Measurements from ENCODE around the gene C11orf54. TPM values are rescaled to one million over a fixed set of nuclear protein-coding genes. Genes with fewer than 3 reads are reported as not detected.

Gene C11orf54
- total and polyA plus RNA-seq, 10 of the 15 experiments (the other 5 are each of a cell fraction or from before 2014, with no cell fraction given) = 15.1 to 32.3 (median 26.8) TPM

GRCh38 chr11:93747122-93747521 lies 5.7 kb downstream of the C11orf54 start:
- Histone ChIP-seq H3K79me2 (ENCODE audit: control insufficient read depth, insufficient read depth, low read length) (peaks cover 14% of the 10 kb centered on the region), H2AFZ (ENCODE audit: control insufficient read depth, low read depth, low read length) (no peak overlapping the region), H3K4me2 (ENCODE audit: control insufficient read depth, insufficient read depth) (no peak overlapping the region), H3K36me3 (ENCODE audit: control insufficient read depth in 2 of 2, insufficient read depth in 2 of 2, low read length in 1 of 2) (peaks cover 0 to 2% of the 10 kb centered on the region in 2 experiments; a peak in 1 of 4 replicates), H3K27me3 (replicated peaks in 1 of 2; ENCODE audit: control insufficient read depth in 2 of 2, insufficient read depth in 2 of 2, low read length in 1 of 2) (no peaks in the 10 kb centered on the region), H3K9me3 (replicated peaks; ENCODE audit: control insufficient read depth, insufficient read depth, low read length) (no peaks in the 10 kb centered on the region), H3K9ac (ENCODE audit: control insufficient read depth, insufficient read depth, low read length) (no peak overlapping the region), H3K27ac (ENCODE audit: control insufficient read depth, insufficient read depth) (no peak overlapping the region), H3K4me1 (ENCODE audit: control insufficient read depth, insufficient read depth, low read length) (no peaks in the 10 kb centered on the region), H3K4me3 (no peak overlapping the region), H4K20me1 (ENCODE audit: control insufficient read depth, insufficient read depth) (no peaks in the 10 kb centered on the region)
- in situ Hi-C loops (cut with MboI) (no loop called here), intact Hi-C loops (cut with micrococcal nuclease; ENCODE audit: unreplicated experiment) (no loop called here)
- WGBS (ENCODE audit: insufficient coverage, insufficient replicate concordance, low lambda C conversion rate, missing lambda C conversion rate) = 56% methylated on average over 1 of the region's 1 CpG
- ATAC-seq (peak; percentile 91), DNase-seq (ENCODE audit: low read depth, low spot score) (no peak), FAIRE-seq (no peak)
- TF ChIP-seq ZNF217 (IDR thresholded peaks at IDR 0.05) (no peak), EP300 (IDR thresholded peaks at IDR 0.05; ENCODE audit: borderline replicate concordance in 1 of 2, control insufficient read depth in 1 of 2, low read depth in 2 of 2, low read length in 2 of 2) (peak in 1 of 2 experiments; percentile 48; a peak in 1 of 4 replicates), MLLT1 (IDR thresholded peaks at IDR 0.05) (0 out of 2 replicates have a peak, but pooled peaks have one; percentile 21), SRF (IDR thresholded peaks at IDR 0.05; ENCODE audit: low read depth in 2 of 2, low read length in 2 of 2) (no peak), SMAD5 (IDR thresholded peaks at IDR 0.05; ENCODE audit: low read depth) (no peak)
- ChIA-PET POLR2A (interaction anchor here (0.9 to 1.1 kb wide), 2 partner anchors 36 to 37 kb away, joined by 3 to 4 read pairs; partner anchors contain the start of gene MED17), RAD21 (ENCODE audit: unreplicated experiment) (interaction anchor here (0.6 to 1.2 kb wide), 3 partner anchors 9 to 37 kb away, joined by 3 to 12 read pairs (median 3); partner anchors contain the start of gene MED17), CTCF (interaction anchor here (0.5 to 1.4 kb wide), 2 partner anchors 10 to 73 kb away, joined by 3 to 7 read pairs; no protein-coding TSS in a partner anchor), SMC1A (ENCODE audit: uncharacterized antibody, unreplicated experiment) (interaction anchor here (0.9 to 2.7 kb wide), 6 partner anchors 9 to 211 kb away, joined by 3 to 12 read pairs (median 6); partner anchors contain the start of gene MED17)
- BruUV-seq (replicated peaks) = no TSS peak
